ENCODE results near the gene CCDC71.

DNA sequence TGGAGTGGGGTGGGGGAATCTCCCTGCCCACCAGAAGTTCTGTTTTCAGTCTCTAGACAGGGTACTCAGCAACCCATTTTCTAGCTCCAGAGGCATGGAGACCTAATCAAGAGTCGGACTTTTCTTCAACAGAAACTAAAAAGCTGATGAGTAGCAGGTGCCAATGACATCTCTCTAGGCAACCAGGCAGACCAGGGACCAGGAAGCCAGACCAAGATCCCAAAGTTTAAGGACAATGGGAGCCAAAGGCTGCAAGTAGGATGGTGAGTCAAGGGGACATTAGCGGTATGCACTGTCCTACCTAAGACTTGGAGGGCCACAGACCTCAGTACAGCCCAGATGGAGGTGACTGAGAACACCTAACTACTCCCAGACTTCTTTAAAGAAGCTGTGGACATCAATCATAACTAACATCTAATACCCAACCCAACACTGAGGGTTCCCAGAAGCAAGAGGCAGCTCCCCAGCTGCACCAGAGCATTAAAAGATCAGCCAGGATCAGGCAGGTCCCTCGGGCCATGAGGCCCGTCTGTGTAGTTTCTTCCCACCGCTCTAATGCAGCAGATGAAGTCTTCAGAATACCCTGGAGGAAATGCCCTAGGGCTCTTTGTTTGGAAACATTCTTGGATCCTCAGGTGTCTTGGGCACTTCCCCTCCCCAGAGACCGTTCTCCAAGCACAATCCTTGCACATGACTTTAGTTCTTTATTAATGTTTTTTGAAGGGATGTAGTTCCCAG, 979 bp downstream of the CCDC71 start:
- TF ChIP-seq, protein P1, sequence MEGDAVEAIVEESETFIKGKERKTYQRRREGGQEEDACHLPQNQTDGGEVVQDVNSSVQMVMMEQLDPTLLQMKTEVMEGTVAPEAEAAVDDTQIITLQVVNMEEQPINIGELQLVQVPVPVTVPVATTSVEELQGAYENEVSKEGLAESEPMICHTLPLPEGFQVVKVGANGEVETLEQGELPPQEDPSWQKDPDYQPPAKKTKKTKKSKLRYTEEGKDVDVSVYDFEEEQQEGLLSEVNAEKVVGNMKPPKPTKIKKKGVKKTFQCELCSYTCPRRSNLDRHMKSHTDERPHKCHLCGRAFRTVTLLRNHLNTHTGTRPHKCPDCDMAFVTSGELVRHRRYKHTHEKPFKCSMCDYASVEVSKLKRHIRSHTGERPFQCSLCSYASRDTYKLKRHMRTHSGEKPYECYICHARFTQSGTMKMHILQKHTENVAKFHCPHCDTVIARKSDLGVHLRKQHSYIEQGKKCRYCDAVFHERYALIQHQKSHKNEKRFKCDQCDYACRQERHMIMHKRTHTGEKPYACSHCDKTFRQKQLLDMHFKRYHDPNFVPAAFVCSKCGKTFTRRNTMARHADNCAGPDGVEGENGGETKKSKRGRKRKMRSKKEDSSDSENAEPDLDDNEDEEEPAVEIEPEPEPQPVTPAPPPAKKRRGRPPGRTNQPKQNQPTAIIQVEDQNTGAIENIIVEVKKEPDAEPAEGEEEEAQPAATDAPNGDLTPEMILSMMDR (IDR thresholded peaks at IDR 0.05; ENCODE audit: borderline replicate concordance, extremely low read depth, low read length, poor library complexity, severe bottlenecking), result no peak
- TF ChIP-seq EZH2 (IDR thresholded peaks at IDR 0.05; ENCODE audit: borderline replicate concordance, low read depth, low read length, severe bottlenecking), result no peak
